ENCODE results near the gene CHIA. TPM values are rescaled to one million over a fixed set of nuclear protein-coding genes. Genes with fewer than 3 reads are reported as not detected.

CHIA gene
- total RNA-seq, 1 donor from 2014 or later = not detected

- Mint-ChIP-seq H3K4me1 (no peaks in the 10 kb centered on the region), H3K36me3 (ENCODE audit: low read depth) (no peaks in the 10 kb centered on the region), H3K9me3 (peaks cover 4% of the 10 kb centered on the region), H3K27ac (no peak overlapping the region), H3K27me3 (peaks cover 24% of the 10 kb centered on the region), H3K4me3 (no peak overlapping the region)
- no peak for DNase-seq
- intact Hi-C loops (cut with micrococcal nuclease) = no loop called here
These were observed 71.1 kb downstream of the CHIA start for GRCh38 chr1:111361761-111362160.

GRCh38 chr1:111364690-111365089 lies 74.0 kb downstream of the CHIA start:
- intact Hi-C loops (cut with micrococcal nuclease) = no loop called here
- no peaks in the 10 kb centered on the region for H3K4me1 Mint-ChIP-seq

GRCh38 chr1:111366256-111366655 lies 75.6 kb downstream of the CHIA start:
- Mint-ChIP-seq H3K4me1 (no peaks in the 10 kb centered on the region), H3K27ac (no peak overlapping the region), H3K36me3 (ENCODE audit: low read depth) (no peaks in the 10 kb centered on the region), H3K27me3 (peaks cover 31% of the 10 kb centered on the region), H3K9me3 (peaks cover 4% of the 10 kb centered on the region), H3K4me3 (no peak overlapping the region)
- DNase-seq = no peak
- intact Hi-C loops (cut with micrococcal nuclease) = no loop called here

More at GRCh38 chr1:111364690-111365089, 74.0 kb downstream of the CHIA start:
- H3K27me3 Mint-ChIP-seq = peaks cover 29% of the 10 kb centered on the region
- no peak overlapping the region for H3K4me3 Mint-ChIP-seq
- no peaks in the 10 kb centered on the region for H3K36me3 Mint-ChIP-seq (ENCODE audit: low read depth)
- H3K27ac Mint-ChIP-seq = no peak overlapping the region
- DNase-seq = no peak
- peaks cover 4% of the 10 kb centered on the region for H3K9me3 Mint-ChIP-seq

DNA sequence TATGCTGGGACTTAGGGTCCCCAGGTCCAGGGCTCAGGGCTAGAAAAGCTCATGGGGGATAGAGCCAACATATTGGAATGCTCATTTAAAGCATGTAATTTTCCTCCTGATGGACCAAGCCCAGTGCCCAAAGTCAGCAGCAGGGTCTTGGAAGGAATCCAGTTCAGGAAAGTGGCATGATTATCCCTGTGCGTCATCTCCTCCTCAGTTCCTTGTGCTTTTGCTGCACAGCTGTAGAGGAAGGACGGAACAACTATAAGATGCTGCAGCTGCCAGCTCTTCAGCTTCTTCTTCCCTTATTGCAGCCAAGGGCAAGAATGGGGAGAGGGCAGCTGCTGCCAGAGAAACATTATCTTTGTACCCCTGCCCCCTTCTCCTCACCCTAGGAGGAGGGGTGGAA lies 78.5 kb downstream of the CHIA start:
- no peak for DNase-seq
- Mint-ChIP-seq H3K27me3 (peaks cover 33% of the 10 kb centered on the region), H3K9me3 (no peaks in the 10 kb centered on the region), H3K36me3 (ENCODE audit: low read depth) (no peaks in the 10 kb centered on the region), H3K4me1 (no peaks in the 10 kb centered on the region), H3K4me3 (no peak overlapping the region), H3K27ac (no peak overlapping the region)
- intact Hi-C loops (cut with micrococcal nuclease) = no loop called here

- no peak overlapping the region for H3K4me3 Mint-ChIP-seq
- no peaks in the 10 kb centered on the region for H3K9me3 Mint-ChIP-seq
- DNase-seq = no peak
- no peaks in the 10 kb centered on the region for H3K36me3 Mint-ChIP-seq (ENCODE audit: low read depth)
- peaks cover 35% of the 10 kb centered on the region for H3K27me3 Mint-ChIP-seq
- intact Hi-C loops (cut with micrococcal nuclease) = no loop called here
- no peak overlapping the region for H3K27ac Mint-ChIP-seq
- no peaks in the 10 kb centered on the region for H3K4me1 Mint-ChIP-seq
These were observed 79.0 kb downstream of the CHIA start for GRCh38 chr1:111369645-111370044.

Other genes starting within 250 kb of the CHIA start
- 25.8 and 26.5 TPM in 2 replicates for gene DRAM2, start 150.8 kb upstream of the CHIA start, total RNA-seq
- 32.4 and 32.9 TPM in 2 replicates for gene CEPT1, start 150.6 kb upstream of the CHIA start, total RNA-seq
- 175 and 180 TPM in 2 replicates for gene DENND2D, start 90.2 kb upstream of the CHIA start, total RNA-seq
- 2.3 and 3.9 TPM in 2 replicates for gene CHI3L2, start 63.1 kb upstream of the CHIA start, total RNA-seq
- 0.65 and 0.71 TPM in 2 replicates for gene OVGP1, start 136.9 kb downstream of the CHIA start, total RNA-seq
- gene WDR77, start 158.4 kb downstream of the CHIA start, total RNA-seq = 60.9 and 65.0 TPM in 2 replicates
- gene ATP5PB, start 158.6 kb downstream of the CHIA start, total RNA-seq = 308 and 325 TPM in 2 replicates
- gene C1orf162, start 183.1 kb downstream of the CHIA start, total RNA-seq = 2.1 and 2.7 TPM in 2 replicates
- gene ADORA3, start 212.8 kb downstream of the CHIA start, total RNA-seq = not detected in 2 replicates
- not detected in 2 replicates for gene TMIGD3, start 212.8 kb downstream of the CHIA start, total RNA-seq